Liver (tissue), 9 donors: ENCODE results near the gene LDB3. TPM values are rescaled to one million over a fixed set of nuclear protein-coding genes. Genes with fewer than 3 reads are reported as not detected.
A peak's percentile ranks its signal among the peaks of the same experiment; 100 is the strongest.

Experiments
- DNase-seq: peaks from one replicate; pipeline ENCODE4 v3.0.0-alpha.2; 2017; ENCODE audit warnings: low spot score
- H3K27ac ChIP-seq, 2 donors: one replicate each; pipeline ENCODE4 v1.7.0; 2013; ENCODE audit warnings: inconsistent platforms in 2 of 2, low read length in 2 of 2, control low read depth in 1 of 2, low read depth in 1 of 2, mild to moderate bottlenecking in 1 of 2
- H3K27me3 ChIP-seq, 4 donors: one replicate each; pipeline versions ENCODE4 v1.6.1 to v1.7.0; 2013; ENCODE audit warnings: low read length in 3 of 4, inconsistent platforms in 1 of 4, mild to moderate bottlenecking in 1 of 4, moderate library complexity in 1 of 4; ENCODE audit not compliant: control insufficient read depth in 4 of 4, insufficient read depth in 4 of 4
- H3K36me3 ChIP-seq, 4 donors: one replicate each; pipeline versions ENCODE4 v1.6.1 to v1.7.0; 2013; ENCODE audit warnings: low read length in 3 of 4, mild to moderate bottlenecking in 3 of 4, low read depth in 1 of 4, moderate library complexity in 1 of 4; ENCODE audit not compliant: control insufficient read depth in 4 of 4, insufficient read depth in 3 of 4
- H3K4me1 ChIP-seq, 4 donors: one replicate each; pipeline versions ENCODE4 v1.6.1 to v1.7.0; 2013; ENCODE audit warnings: low read length in 3 of 4, mild to moderate bottlenecking in 3 of 4, moderate library complexity in 1 of 4; ENCODE audit not compliant: control insufficient read depth in 4 of 4, insufficient read depth in 4 of 4
- H3K4me3 ChIP-seq, 3 donors: one replicate each; pipeline versions ENCODE4 v1.6.1 to v1.7.0; 2013; ENCODE audit warnings: low read length in 3 of 3, control low read depth in 1 of 3, low read depth in 1 of 3, mild to moderate bottlenecking in 1 of 3
- H3K9ac ChIP-seq, 2 donors: one replicate each; pipeline ENCODE4 v1.7.0; 2013; ENCODE audit warnings: low read length in 2 of 2, mild to moderate bottlenecking in 2 of 2, moderate library complexity in 2 of 2, control low read depth in 1 of 2, low read depth in 1 of 2
- H3K9me3 ChIP-seq, 4 donors: one replicate each; pipeline versions ENCODE4 v1.6.1 to v1.7.0; 2013; ENCODE audit warnings: low read length in 3 of 4; ENCODE audit not compliant: control insufficient read depth in 4 of 4
- EGR1 ChIP-seq, 2 donors: IDR thresholded peaks; 2 replicates each; pipeline ENCODE4 v1.6.1; 2016 to 2018; ENCODE audit warnings: antibody characterized with exemption in 2 of 2, low read depth in 2 of 2
- FOXA1 ChIP-seq: IDR thresholded peaks from 2 replicates; pipeline ENCODE4 v1.6.1; 2016; ENCODE audit warnings: antibody characterized with exemption
- FOXA2 ChIP-seq: IDR thresholded peaks from 2 replicates; pipeline ENCODE4 v1.6.1; 2016; ENCODE audit warnings: antibody characterized with exemption
- GABPA ChIP-seq, 2 donors: IDR thresholded peaks in 1 of 2; conservative IDR thresholded peaks in 1 of 2; 2 replicates each; pipeline ENCODE4 v1.6.1; 2016; ENCODE audit warnings: antibody characterized with exemption in 2 of 2, mild to moderate bottlenecking in 1 of 2, moderate library complexity in 1 of 2
- HNF4A ChIP-seq, 2 donors: conservative IDR thresholded peaks; 2 replicates each; pipeline ENCODE4 v1.6.1; 2016; ENCODE audit warnings: antibody characterized with exemption in 2 of 2, mild to moderate bottlenecking in 2 of 2
- HNF4G ChIP-seq: IDR thresholded peaks from 2 replicates; pipeline ENCODE4 v1.6.1; 2016; ENCODE audit warnings: antibody characterized with exemption
- JUND ChIP-seq, 2 donors: IDR thresholded peaks; 2 replicates each; pipeline ENCODE4 v1.6.1; 2016; ENCODE audit warnings: antibody characterized with exemption in 2 of 2
- NR2F2 ChIP-seq: IDR thresholded peaks from 2 replicates; pipeline ENCODE4 v1.6.1; 2016; ENCODE audit warnings: antibody characterized with exemption
- RAD21 ChIP-seq, 2 donors: IDR thresholded peaks; 2 replicates each; pipeline ENCODE4 v1.6.1; 2016; ENCODE audit warnings: antibody characterized with exemption in 2 of 2, mild to moderate bottlenecking in 2 of 2
- REST ChIP-seq: IDR thresholded peaks from 2 replicates; pipeline ENCODE4 v1.6.1; 2016; ENCODE audit warnings: antibody characterized with exemption, mild to moderate bottlenecking
- RXRA ChIP-seq, 2 donors: IDR thresholded peaks; 2 replicates each; pipeline ENCODE4 v1.6.1; 2017 to 2018; ENCODE audit warnings: antibody characterized with exemption in 2 of 2, mild to moderate bottlenecking in 1 of 2
- SP1 ChIP-seq: IDR thresholded peaks from 2 replicates; pipeline ENCODE4 v1.6.1; 2018; ENCODE audit warnings: antibody characterized with exemption, mild to moderate bottlenecking
- TAF1 ChIP-seq: conservative IDR thresholded peaks from 2 replicates; pipeline ENCODE4 v1.6.1; 2016; ENCODE audit warnings: antibody characterized with exemption, mild to moderate bottlenecking
- YY1 ChIP-seq: IDR thresholded peaks from 2 replicates; pipeline ENCODE4 v1.6.1; 2016; ENCODE audit warnings: antibody characterized with exemption, mild to moderate bottlenecking
- ZBTB33 ChIP-seq: IDR thresholded peaks from 2 replicates; pipeline ENCODE4 v1.6.1; 2016; ENCODE audit warnings: antibody characterized with exemption
- WGBS: extraction: QIAGEN DNeasy Blood & Tissue Kit; methylation state at CpG from one replicate; pipeline ENCODE4 v1.1.7; 2013; 5-methylcytosine and 5-hydroxymethylcytosine counted together
- polyA plus RNA-seq, 2 donors: library from polyadenylated mRNA; stranded (reverse) in 1 of 2; unstranded in 1 of 2; fragments of 200-250 nt in 1 of 2; fragments of >200 nt in 1 of 2; fragmentation: Nextera tagmentation in 1 of 2; extraction: Ambion mirVana in 1 of 2; gene quantifications; one replicate each; pipeline versions ENCODE4 v1.2.1 to v1.2.3, GENCODE V29; 2013 to 2015
- total RNA-seq, 2 donors: library from RNA; depleted of rRNA; stranded (reverse); fragments of >200 nt; gene quantifications; one replicate each; pipeline ENCODE4 v1.2.3, GENCODE V29; 2014
- TF ChIP-seq, protein P1 (sequence below): IDR thresholded peaks from 2 replicates; pipeline ENCODE4 v1.6.1; 2016; ENCODE audit warnings: antibody characterized with exemption
- TF ChIP-seq, protein P2 (sequence below): IDR thresholded peaks from 2 replicates; pipeline ENCODE4 v1.6.1; 2016; ENCODE audit warnings: antibody characterized with exemption
- TF ChIP-seq, protein P3 (sequence below): fragments of 150-350 bp; IDR thresholded peaks from 2 replicates; pipeline ENCODE4 v1.5.1; 2017; ENCODE audit warnings: improper control_type of control experiment, low read depth, low read length; ENCODE audit not compliant: missing input control
- donor health status: healthy.
- donor health status: healthy.
- donor health status: healthy.
- donor health status: healthy.
- donor health status: healthy.

LDB3 gene
- total and polyA plus RNA-seq, 4 donors: 0.09 to 0.42 (median 0.15) TPM; not detected in 1

- 67% methylated on average over 2 of the region's 2 CpGs for WGBS
- Histone ChIP-seq H3K27me3 (no peaks in the 10 kb centered on the region), H3K27ac (no peak overlapping the region), H3K36me3 (no peaks in the 10 kb centered on the region), H3K4me1 (peaks cover 0 to 17% (median 3%) of the 10 kb centered on the region in 4 donors), H3K9me3 (no peaks in the 10 kb centered on the region), H3K9ac (no peak overlapping the region), H3K4me3 (no peak overlapping the region)
- DNase-seq: no peak
- TF ChIP-seq GABPA (IDR thresholded peaks at IDR 0.05 in 1 of 2, conservative IDR thresholded peaks at IDR 0.05 in 1 of 2): no peak
- TF ChIP-seq NR2F2: no peak
- TF ChIP-seq EGR1 (IDR thresholded peaks at IDR 0.05; ENCODE audit: low read depth in 2 of 2): no peak
- no peak for TF ChIP-seq RAD21 (IDR thresholded peaks at IDR 0.05)
- TF ChIP-seq, protein P1, sequence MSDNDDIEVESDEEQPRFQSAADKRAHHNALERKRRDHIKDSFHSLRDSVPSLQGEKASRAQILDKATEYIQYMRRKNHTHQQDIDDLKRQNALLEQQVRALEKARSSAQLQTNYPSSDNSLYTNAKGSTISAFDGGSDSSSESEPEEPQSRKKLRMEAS: no peak
- no peak for TF ChIP-seq RXRA (IDR thresholded peaks at IDR 0.05)
- TF ChIP-seq SP1: no peak
- no peak for TF ChIP-seq TAF1
- no peak for TF ChIP-seq FOXA1
- TF ChIP-seq, protein P2, sequence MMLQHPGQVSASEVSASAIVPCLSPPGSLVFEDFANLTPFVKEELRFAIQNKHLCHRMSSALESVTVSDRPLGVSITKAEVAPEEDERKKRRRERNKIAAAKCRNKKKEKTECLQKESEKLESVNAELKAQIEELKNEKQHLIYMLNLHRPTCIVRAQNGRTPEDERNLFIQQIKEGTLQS: no peak
- no peak for TF ChIP-seq FOXA2
These were observed 102.2 kb downstream of the LDB3 start for GRCh38 chr10:86770412-86770960.

GRCh38 chr10:86773498-86773897, 105.2 kb downstream of the LDB3 start:
- no peak for DNase-seq
- Histone ChIP-seq H3K36me3 (no peaks in the 10 kb centered on the region), H3K27ac (no peak overlapping the region), H3K27me3 (no peaks in the 10 kb centered on the region), H3K4me1 (peaks cover 0 to 20% (median 3%) of the 10 kb centered on the region in 4 donors), H3K4me3 (no peak overlapping the region), H3K9me3 (no peaks in the 10 kb centered on the region), H3K9ac (no peak overlapping the region)
- TF ChIP-seq HNF4G: no peak
- TF ChIP-seq, protein P1: no peak
- no peak for TF ChIP-seq SP1
- no peak for TF ChIP-seq RAD21 (IDR thresholded peaks at IDR 0.05)
- 94% methylated on average over 6 of the region's 6 CpGs for WGBS

GRCh38 chr10:86775056-86775869, 107.0 kb downstream of the LDB3 start:
- no peaks in the 10 kb centered on the region for H3K36me3 ChIP-seq
- peaks cover 0 to 23% (median 3%) of the 10 kb centered on the region in 4 donors for H3K4me1 ChIP-seq
- no peak overlapping the region for H3K27ac ChIP-seq
- H3K9me3 ChIP-seq: no peaks in the 10 kb centered on the region
- WGBS: 17% methylated on average over 6 of the region's 6 CpGs
- H3K27me3 ChIP-seq: no peaks in the 10 kb centered on the region
- peak overlapping the region in 1 of 3 donors; percentile 20 for H3K4me3 ChIP-seq
- no peak for DNase-seq
- H3K9ac ChIP-seq: peak overlapping the region in 1 of 2 donors; percentile 77
- TF ChIP-seq GABPA (IDR thresholded peaks at IDR 0.05 in 1 of 2, conservative IDR thresholded peaks at IDR 0.05 in 1 of 2) (no peak), REST (no peak), JUND (IDR thresholded peaks at IDR 0.05) (peak in 1 of 2 donors; percentile 45), ZBTB33 (no peak), NR2F2 (no peak), FOXA2 (no peak), TAF1 (no peak), HNF4A (conservative IDR thresholded peaks at IDR 0.05) (peak in 1 of 2 donors; percentile 55), YY1 (no peak), RAD21 (IDR thresholded peaks at IDR 0.05) (peak in 1 of 2 donors; percentile 15)
- TF ChIP-seq, protein P1: peak; percentile 12
- TF ChIP-seq, protein P3, sequence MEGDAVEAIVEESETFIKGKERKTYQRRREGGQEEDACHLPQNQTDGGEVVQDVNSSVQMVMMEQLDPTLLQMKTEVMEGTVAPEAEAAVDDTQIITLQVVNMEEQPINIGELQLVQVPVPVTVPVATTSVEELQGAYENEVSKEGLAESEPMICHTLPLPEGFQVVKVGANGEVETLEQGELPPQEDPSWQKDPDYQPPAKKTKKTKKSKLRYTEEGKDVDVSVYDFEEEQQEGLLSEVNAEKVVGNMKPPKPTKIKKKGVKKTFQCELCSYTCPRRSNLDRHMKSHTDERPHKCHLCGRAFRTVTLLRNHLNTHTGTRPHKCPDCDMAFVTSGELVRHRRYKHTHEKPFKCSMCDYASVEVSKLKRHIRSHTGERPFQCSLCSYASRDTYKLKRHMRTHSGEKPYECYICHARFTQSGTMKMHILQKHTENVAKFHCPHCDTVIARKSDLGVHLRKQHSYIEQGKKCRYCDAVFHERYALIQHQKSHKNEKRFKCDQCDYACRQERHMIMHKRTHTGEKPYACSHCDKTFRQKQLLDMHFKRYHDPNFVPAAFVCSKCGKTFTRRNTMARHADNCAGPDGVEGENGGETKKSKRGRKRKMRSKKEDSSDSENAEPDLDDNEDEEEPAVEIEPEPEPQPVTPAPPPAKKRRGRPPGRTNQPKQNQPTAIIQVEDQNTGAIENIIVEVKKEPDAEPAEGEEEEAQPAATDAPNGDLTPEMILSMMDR: no peak
